Upper lobe of left lung (tissue), 6 donors: ENCODE data around the gene TBX1. TPM values are rescaled to one million over a fixed set of nuclear protein-coding genes. Genes with fewer than 3 reads are reported as not detected.
A peak's percentile ranks its signal among the peaks of the same experiment; 100 is the strongest.

Experiments
- ATAC-seq, 2 donors: fragments of 200-7000 bp; cut with Tn5 transposase; one replicate each; pipeline ENCODE4 v1.9.1; 2022; ENCODE audit warnings: mild to moderate bottlenecking in 2 of 2, moderate library complexity in 2 of 2; ENCODE audit not compliant: low FRiP score in 2 of 2
- DNase-seq, 2 donors: peaks; one replicate each; pipeline ENCODE4 v3.0.0-alpha.2; 2019 to 2020
- H3K27ac ChIP-seq, 4 donors: fragments of 200-600 bp; sonication (generic); one replicate each; pipeline ENCODE4 v1.5.1; 2016 to 2019
- H3K27me3 ChIP-seq, 4 donors: fragments of 200-600 bp; sonication (generic); one replicate each; pipeline ENCODE4 v1.5.1; 2017 to 2019
- H3K36me3 ChIP-seq, 4 donors: fragments of 200-600 bp; sonication (generic); one replicate each; pipeline ENCODE4 v1.5.1; 2016 to 2019
- H3K4me1 ChIP-seq, 4 donors: fragments of 200-600 bp; sonication (generic); one replicate each; pipeline ENCODE4 v1.5.1; 2018 to 2019
- H3K4me3 ChIP-seq, 4 donors: fragments of 200-600 bp; sonication (generic); one replicate each; pipeline ENCODE4 v1.5.1; 2017 to 2019; ENCODE audit warnings: mild to moderate bottlenecking in 2 of 4, moderate library complexity in 1 of 4
- H3K9me3 ChIP-seq, 4 donors: fragments of 200-600 bp; sonication (generic); one replicate each; pipeline ENCODE4 v1.5.1; 2018 to 2019
- EP300 ChIP-seq, 4 donors: sonication (generic); formaldehyde crosslinking; IDR thresholded peaks; one replicate each; pipeline ENCODE4 v1.5.1; 2017; ENCODE audit warnings: antibody characterized with exemption in 4 of 4, control low read depth in 2 of 4
- POLR2A ChIP-seq, 4 donors: fragments of 450-650 bp; IDR thresholded peaks; one replicate each; pipeline ENCODE4 v1.5.1; 2016 to 2017; ENCODE audit warnings: antibody characterized with exemption in 4 of 4, mild to moderate bottlenecking in 2 of 4
- POLR2AphosphoS5 ChIP-seq, 2 donors: sonication (generic); formaldehyde crosslinking; IDR thresholded peaks; one replicate each; pipeline ENCODE4 v1.5.1; 2017; ENCODE audit warnings: antibody characterized with exemption in 2 of 2
- WGBS, 2 donors: methylation state at CpG; one replicate each; pipeline ENCODE4 v1.1.5; 2017 to 2018; 5-methylcytosine and 5-hydroxymethylcytosine counted together
- total RNA-seq, 6 donors: library from RNA; depleted of rRNA in 4 of 6; stranded (reverse); fragments of >200 nt in 4 of 6; gene quantifications; one replicate each; pipeline versions ENCODE4 v1.1.0 to v1.2.1, GENCODE V29; 2016 to 2021
- TF ChIP-seq, protein P1 (sequence below), 6 experiments: fragments of 450-650 bp in 4 of 6; fragments of 200-600 bp in 2 of 6; sonication (generic) in 2 of 6; IDR thresholded peaks; one replicate each; pipeline ENCODE4 v1.5.1; 2016 to 2019; ENCODE audit warnings: antibody characterized with exemption in 6 of 6
- donor health status: DM: no; HTN: no; CAD: no; lungs with moderate emphysema.
- donor health status: DM: no; HTN: yes; CAD: no; lungs with severe emphysema.

The TBX1 gene
- total RNA-seq, 6 donors from 2014 or later = 1.0 to 12.2 (median 5.4) TPM

DNA sequence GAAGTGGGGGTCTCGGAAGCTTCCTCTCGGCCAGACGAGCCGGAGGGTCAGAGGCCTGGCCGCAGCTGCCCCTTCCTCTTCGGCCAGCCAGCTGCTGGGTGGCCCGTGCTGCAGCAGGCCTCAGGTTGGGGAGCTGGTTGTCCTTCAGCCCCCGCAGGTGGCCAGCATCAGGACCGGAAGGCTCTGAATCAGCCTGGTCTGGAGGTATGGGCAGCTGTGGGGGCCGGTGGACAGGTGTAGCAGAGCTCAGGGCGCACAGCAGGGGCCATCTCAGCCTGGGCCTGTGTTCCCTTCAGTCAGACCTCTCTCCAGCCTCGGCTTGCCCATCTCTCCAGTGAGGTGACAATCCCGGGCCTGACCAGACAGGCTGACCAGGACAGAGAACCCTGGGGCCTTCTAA, 13.9 kb upstream of the TBX1 start:
- no peaks in the 10 kb centered on the region for H3K4me1 ChIP-seq
- no peak overlapping the region for H3K27ac ChIP-seq
- no peaks in the 10 kb centered on the region for H3K27me3 ChIP-seq
- H3K4me3 ChIP-seq = no peak overlapping the region
- DNase-seq (peak in 1 of 2 donors; percentile 63), ATAC-seq (no peak)
- H3K36me3 ChIP-seq = no peaks in the 10 kb centered on the region
- TF ChIP-seq POLR2AphosphoS5 (IDR thresholded peaks at IDR 0.05) (no peak), POLR2A (IDR thresholded peaks at IDR 0.05) (no peak), EP300 (IDR thresholded peaks at IDR 0.05) (no peak)
- TF ChIP-seq, protein P1, sequence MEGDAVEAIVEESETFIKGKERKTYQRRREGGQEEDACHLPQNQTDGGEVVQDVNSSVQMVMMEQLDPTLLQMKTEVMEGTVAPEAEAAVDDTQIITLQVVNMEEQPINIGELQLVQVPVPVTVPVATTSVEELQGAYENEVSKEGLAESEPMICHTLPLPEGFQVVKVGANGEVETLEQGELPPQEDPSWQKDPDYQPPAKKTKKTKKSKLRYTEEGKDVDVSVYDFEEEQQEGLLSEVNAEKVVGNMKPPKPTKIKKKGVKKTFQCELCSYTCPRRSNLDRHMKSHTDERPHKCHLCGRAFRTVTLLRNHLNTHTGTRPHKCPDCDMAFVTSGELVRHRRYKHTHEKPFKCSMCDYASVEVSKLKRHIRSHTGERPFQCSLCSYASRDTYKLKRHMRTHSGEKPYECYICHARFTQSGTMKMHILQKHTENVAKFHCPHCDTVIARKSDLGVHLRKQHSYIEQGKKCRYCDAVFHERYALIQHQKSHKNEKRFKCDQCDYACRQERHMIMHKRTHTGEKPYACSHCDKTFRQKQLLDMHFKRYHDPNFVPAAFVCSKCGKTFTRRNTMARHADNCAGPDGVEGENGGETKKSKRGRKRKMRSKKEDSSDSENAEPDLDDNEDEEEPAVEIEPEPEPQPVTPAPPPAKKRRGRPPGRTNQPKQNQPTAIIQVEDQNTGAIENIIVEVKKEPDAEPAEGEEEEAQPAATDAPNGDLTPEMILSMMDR (IDR thresholded peaks at IDR 0.05) = no peak
- 93% methylated on average over 3 to 13 of the region's 13 CpGs for WGBS, 2 donors
- H3K9me3 ChIP-seq = no peaks in the 10 kb centered on the region

DNA sequence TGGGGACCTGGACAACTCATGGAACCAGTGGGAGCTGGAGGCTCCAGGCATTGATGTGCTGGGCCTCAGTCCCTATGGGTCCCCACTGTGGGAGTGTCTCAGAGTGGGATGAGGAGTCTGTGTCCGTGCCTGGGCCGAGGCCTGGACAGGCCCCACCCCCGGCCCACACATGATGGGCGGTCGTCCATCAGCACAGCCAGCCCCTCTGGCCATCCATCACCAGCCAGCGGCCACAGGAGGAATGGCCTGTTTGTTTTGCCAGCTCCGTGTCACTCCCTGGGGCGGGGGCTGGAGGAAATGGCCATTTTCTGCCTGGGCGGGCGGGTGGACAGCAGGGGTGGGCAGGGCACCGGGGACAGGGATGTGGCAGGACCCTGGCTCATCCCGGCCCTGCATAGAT, 13.0 kb upstream of the TBX1 start:
- no peak for TF ChIP-seq POLR2A (IDR thresholded peaks at IDR 0.05)
- TF ChIP-seq EP300 (IDR thresholded peaks at IDR 0.05) = no peak
- TF ChIP-seq, protein P1 (IDR thresholded peaks at IDR 0.05) = no peak
- no peak for TF ChIP-seq POLR2AphosphoS5 (IDR thresholded peaks at IDR 0.05)
- peak in 1 of 2 donors; percentile 60 for DNase-seq
- no peaks in the 10 kb centered on the region for H3K4me1 ChIP-seq
- no peak overlapping the region for H3K27ac ChIP-seq
- 88% methylated on average over 6 of the region's 12 CpGs; no CpG with 5 or more reads in 1 of the 2 donors for WGBS, 2 donors
- H3K4me3 ChIP-seq = no peak overlapping the region
- no peak for ATAC-seq
- no peaks in the 10 kb centered on the region for H3K27me3 ChIP-seq
- H3K9me3 ChIP-seq = no peaks in the 10 kb centered on the region
- no peaks in the 10 kb centered on the region for H3K36me3 ChIP-seq

GRCh38 chr22:19748139-19748538, 12.4 kb upstream of the TBX1 start:
- Histone ChIP-seq H3K27me3 (no peaks in the 10 kb centered on the region), H3K27ac (no peak overlapping the region), H3K4me1 (no peaks in the 10 kb centered on the region), H3K4me3 (no peak overlapping the region), H3K9me3 (no peaks in the 10 kb centered on the region), H3K36me3 (no peaks in the 10 kb centered on the region)
- DNase-seq (no peak), ATAC-seq (no peak)
- TF ChIP-seq POLR2AphosphoS5 (IDR thresholded peaks at IDR 0.05) (no peak), POLR2A (IDR thresholded peaks at IDR 0.05) (no peak), EP300 (IDR thresholded peaks at IDR 0.05) (no peak)
- TF ChIP-seq, protein P1 (IDR thresholded peaks at IDR 0.05) = no peak
- 61 to 81% methylated on average over 3 to 4 of the region's 4 CpGs for WGBS, 2 donors

GRCh38 chr22:19748991-19749664, 11.4 kb upstream of the TBX1 start:
- no peak overlapping the region for H3K27ac ChIP-seq
- no peak overlapping the region for H3K4me3 ChIP-seq
- no peaks in the 10 kb centered on the region for H3K36me3 ChIP-seq
- no peak for TF ChIP-seq POLR2AphosphoS5 (IDR thresholded peaks at IDR 0.05)
- TF ChIP-seq EP300 (IDR thresholded peaks at IDR 0.05) = no peak
- TF ChIP-seq, protein P1 (IDR thresholded peaks at IDR 0.05) = no peak
- no peak for TF ChIP-seq POLR2A (IDR thresholded peaks at IDR 0.05)
- no peaks in the 10 kb centered on the region for H3K4me1 ChIP-seq
- WGBS, 2 donors = 76% methylated on average over 14 to 15 of the region's 15 CpGs
- peak in 1 of 2 donors; percentile 54 for DNase-seq
- peaks cover 0 to 3% (median 0%) of the 10 kb centered on the region in 4 donors for H3K27me3 ChIP-seq
- no peaks in the 10 kb centered on the region for H3K9me3 ChIP-seq
- ATAC-seq = no peak

GRCh38 chr22:19749876-19750275, 10.7 kb upstream of the TBX1 start:
- no peaks in the 10 kb centered on the region for H3K9me3 ChIP-seq
- WGBS, 2 donors = 69 to 90% methylated on average over 5 to 12 of the region's 12 CpGs
- H3K27me3 ChIP-seq = peaks cover 0 to 11% (median 3%) of the 10 kb centered on the region in 4 donors
- no peak for TF ChIP-seq POLR2A (IDR thresholded peaks at IDR 0.05)
- TF ChIP-seq, protein P1 (IDR thresholded peaks at IDR 0.05) = no peak
- no peak for TF ChIP-seq POLR2AphosphoS5 (IDR thresholded peaks at IDR 0.05)
- no peak for TF ChIP-seq EP300 (IDR thresholded peaks at IDR 0.05)
- ATAC-seq (no peak), DNase-seq (peak in 1 of 2 donors; percentile 54)
- H3K4me3 ChIP-seq = no peak overlapping the region
- H3K36me3 ChIP-seq = no peaks in the 10 kb centered on the region
- H3K27ac ChIP-seq = no peak overlapping the region
- peaks cover 0 to 2% (median 0%) of the 10 kb centered on the region in 4 donors for H3K4me1 ChIP-seq
